Stomach smooth muscle (tissue), 2 donors: ENCODE measurements around the gene TMCC1.

Source experiments
- H3K27ac ChIP-seq: one replicate; pipeline ENCODE4 v1.7.0; 2013; ENCODE audit warnings: mild to moderate bottlenecking, low read length, inconsistent platforms
- H3K27me3 ChIP-seq, 2 donors: one replicate each; pipeline ENCODE4 v1.7.0; 2013; ENCODE audit warnings: low read length in 2 of 2; ENCODE audit not compliant: insufficient read depth in 2 of 2, control insufficient read depth in 1 of 2
- H3K36me3 ChIP-seq, 2 donors: one replicate each; pipeline ENCODE4 v1.7.0; 2013; ENCODE audit warnings: low read length in 2 of 2; ENCODE audit not compliant: control insufficient read depth in 2 of 2, insufficient read depth in 2 of 2
- H3K4me1 ChIP-seq: one replicate; pipeline ENCODE4 v1.7.0; 2013; ENCODE audit warnings: low read length; ENCODE audit not compliant: control insufficient read depth, insufficient read depth
- H3K4me3 ChIP-seq, 2 donors: one replicate each; pipeline ENCODE4 v1.7.0; 2013; ENCODE audit warnings: low read length in 2 of 2
- H3K9ac ChIP-seq, 2 donors: one replicate each; pipeline ENCODE4 v1.7.0; 2013; ENCODE audit warnings: low read length in 2 of 2, mild to moderate bottlenecking in 1 of 2
- H3K9me3 ChIP-seq, 2 donors: one replicate each; pipeline ENCODE4 v1.7.0; 2013; ENCODE audit warnings: low read length in 2 of 2; ENCODE audit not compliant: control insufficient read depth in 2 of 2
- donor health status: healthy.
- donor health status: Pancreatic carcinoma.

Gene TMCC1

DNA sequence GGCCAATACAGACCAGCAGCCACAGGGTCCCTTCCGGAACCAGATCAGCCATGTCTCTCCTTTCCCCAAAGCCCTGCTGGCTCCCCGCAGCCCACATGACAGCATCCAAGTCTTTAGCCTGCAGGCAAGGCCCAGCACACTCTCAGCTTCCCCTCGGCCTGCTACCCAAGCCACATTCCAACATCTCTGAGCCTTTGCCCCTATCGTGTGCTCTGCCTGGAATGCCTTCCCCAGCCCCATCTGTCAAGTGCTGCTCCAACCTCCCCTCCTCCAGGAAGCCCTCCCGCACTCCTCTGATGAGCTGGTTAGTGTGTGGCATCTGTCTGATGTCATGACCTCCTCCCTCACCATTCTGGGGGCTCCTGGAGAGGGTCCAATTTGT is 295.5 kb downstream of the TMCC1 start:
- Histone ChIP-seq H3K4me1 (peaks cover 80% of the 10 kb centered on the region), H3K9me3 (no peaks in the 10 kb centered on the region), H3K27ac (peak overlapping the region; percentile 53), H3K27me3 (no peaks in the 10 kb centered on the region), H3K9ac (no peak overlapping the region), H3K4me3 (peak overlapping the region in 1 of 2 donors; percentile 22), H3K36me3 (no peaks in the 10 kb centered on the region)
